Measurements from ENCODE around the gene LMBR1L.

LMBR1L gene

DNA sequence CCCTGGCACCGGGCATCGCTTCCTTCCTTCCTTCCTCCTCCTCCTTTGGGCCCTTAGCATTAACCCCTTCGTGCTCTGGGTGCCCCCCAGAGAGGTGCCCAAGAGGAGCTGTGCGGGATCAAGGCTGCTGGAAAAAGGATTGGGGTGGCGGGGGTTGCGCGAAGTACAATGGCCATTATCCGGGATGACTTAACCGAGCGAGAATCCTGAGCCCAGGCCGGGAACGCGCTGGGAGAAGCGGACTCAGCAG is 18.9 kb downstream of the LMBR1L start:
- TF ChIP-seq, protein P1, sequence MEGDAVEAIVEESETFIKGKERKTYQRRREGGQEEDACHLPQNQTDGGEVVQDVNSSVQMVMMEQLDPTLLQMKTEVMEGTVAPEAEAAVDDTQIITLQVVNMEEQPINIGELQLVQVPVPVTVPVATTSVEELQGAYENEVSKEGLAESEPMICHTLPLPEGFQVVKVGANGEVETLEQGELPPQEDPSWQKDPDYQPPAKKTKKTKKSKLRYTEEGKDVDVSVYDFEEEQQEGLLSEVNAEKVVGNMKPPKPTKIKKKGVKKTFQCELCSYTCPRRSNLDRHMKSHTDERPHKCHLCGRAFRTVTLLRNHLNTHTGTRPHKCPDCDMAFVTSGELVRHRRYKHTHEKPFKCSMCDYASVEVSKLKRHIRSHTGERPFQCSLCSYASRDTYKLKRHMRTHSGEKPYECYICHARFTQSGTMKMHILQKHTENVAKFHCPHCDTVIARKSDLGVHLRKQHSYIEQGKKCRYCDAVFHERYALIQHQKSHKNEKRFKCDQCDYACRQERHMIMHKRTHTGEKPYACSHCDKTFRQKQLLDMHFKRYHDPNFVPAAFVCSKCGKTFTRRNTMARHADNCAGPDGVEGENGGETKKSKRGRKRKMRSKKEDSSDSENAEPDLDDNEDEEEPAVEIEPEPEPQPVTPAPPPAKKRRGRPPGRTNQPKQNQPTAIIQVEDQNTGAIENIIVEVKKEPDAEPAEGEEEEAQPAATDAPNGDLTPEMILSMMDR (IDR thresholded peaks at IDR 0.05; ENCODE audit: low read depth, low read length): no peak

DNA sequence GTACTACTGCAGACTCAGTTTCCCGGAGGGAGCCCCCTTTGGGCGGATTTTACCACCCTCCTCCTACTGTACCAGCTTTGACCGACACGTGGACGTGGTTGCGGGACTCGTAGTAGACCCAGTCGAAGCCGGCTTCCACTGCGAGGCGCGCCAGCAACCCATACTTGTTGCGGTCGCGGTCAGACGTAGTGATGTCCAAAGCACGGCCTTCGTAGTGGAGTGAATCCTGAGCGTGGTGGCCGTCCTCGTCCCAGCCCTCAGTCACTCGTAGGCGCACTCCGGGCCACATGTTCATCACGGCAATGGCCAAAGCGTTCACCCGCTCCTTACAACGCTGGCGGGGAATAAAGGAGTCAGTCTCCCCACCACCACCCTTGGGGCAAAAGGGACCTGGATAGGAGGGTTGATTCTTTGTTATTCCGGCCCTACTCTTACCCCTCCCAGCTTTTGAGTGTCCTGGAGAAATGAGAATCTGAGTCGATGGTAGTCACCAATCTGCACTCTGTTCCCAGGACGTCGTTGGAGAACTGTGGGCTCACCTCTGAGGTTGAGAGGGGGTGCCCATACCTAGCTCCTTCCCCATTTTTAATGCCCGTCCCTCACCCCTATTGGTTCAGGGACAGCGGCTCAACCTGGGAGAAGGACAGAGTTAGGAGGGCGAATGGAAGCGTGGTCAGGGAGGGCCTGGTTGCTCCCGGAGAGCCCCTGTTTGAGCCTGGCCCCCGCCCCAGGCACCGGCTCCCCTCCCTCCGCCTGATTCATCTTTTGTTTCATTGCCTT is 19.4 kb downstream of the LMBR1L start:
- Histone ChIP-seq H3K9me3 (ENCODE audit: severe bottlenecking) (no peaks in the 10 kb centered on the region), H3K27ac (no peak overlapping the region), H3K27me3 (ENCODE audit: insufficient read depth, low read depth, severe bottlenecking) (peaks cover 50% of the 10 kb centered on the region), H3K4me3 (ENCODE audit: low read depth, low read length) (no peak overlapping the region), H3K36me3 (no peaks in the 10 kb centered on the region; the same call in 1 of the 2 replicates)
- DNase-seq: no peak
- TF ChIP-seq, protein P1 (IDR thresholded peaks at IDR 0.05; ENCODE audit: low read depth, low read length): no peak

More for the DNA sequence above, 18.9 kb downstream of the LMBR1L start:
- H3K36me3 ChIP-seq: peaks cover 2% of the 10 kb centered on the region
- H3K27ac ChIP-seq: no peak overlapping the region
- H3K27me3 ChIP-seq (ENCODE audit: insufficient read depth, low read depth, severe bottlenecking): peaks cover 50% of the 10 kb centered on the region
- no peak for DNase-seq
- H3K4me3 ChIP-seq (ENCODE audit: low read depth, low read length): peak overlapping the region; percentile 37
- H3K9me3 ChIP-seq (ENCODE audit: severe bottlenecking): no peaks in the 10 kb centered on the region

DNA sequence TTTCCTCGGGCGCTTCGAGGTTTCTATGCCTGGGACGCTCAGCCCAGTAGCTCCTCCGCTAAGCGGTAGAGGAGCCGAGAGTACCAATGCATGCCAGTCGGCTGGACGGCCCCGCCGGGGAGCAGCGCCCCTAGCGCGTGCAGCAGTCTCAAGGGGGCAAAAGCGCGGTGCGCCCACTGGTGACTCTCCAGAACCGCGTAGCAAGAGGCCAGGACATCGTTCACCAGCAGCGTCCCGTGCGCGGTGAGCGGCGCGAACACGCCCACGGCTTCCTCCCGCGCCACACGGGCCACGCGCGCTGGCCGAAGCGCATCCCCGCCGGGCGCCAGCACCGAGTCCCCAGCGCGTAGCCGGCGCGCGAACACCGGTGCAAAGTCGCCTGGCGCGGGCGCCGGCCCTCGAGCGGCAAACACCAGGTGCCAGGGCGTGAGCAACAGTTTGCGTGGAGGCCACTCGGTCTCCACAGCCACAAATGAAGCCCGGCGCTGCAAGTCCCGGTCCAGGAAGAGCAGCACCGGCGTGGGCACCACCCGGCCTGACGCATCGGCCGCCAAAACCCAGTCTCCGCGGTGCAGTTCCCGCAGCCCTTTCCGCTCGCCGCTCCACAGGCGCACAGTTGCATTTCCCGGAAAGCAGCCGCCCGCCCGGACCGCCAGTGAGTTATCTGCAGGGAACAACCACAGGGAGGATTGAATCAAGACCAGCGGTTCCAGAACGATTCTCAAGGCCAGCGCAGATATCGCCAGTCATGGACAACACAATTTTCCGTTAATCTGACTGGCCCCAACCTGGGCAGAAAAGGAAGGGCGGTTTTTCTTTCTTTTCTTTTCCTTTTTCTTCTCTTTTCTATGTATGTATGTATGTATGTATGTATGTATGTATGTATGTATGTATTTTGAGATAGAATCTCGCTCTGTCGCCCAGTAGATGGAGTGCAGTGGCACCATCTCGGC is 20.6 kb downstream of the LMBR1L start:
- no peaks in the 10 kb centered on the region for H3K9me3 ChIP-seq (ENCODE audit: severe bottlenecking)
- no peaks in the 10 kb centered on the region for H3K36me3 ChIP-seq
- no peak overlapping the region for H3K27ac ChIP-seq
- DNase-seq: peak; percentile 24
- peaks cover 50% of the 10 kb centered on the region for H3K27me3 ChIP-seq (ENCODE audit: insufficient read depth, low read depth, severe bottlenecking)
- H3K4me3 ChIP-seq (ENCODE audit: low read depth, low read length): no peak overlapping the region; the same call in 1 of the 2 replicates
- TF ChIP-seq, protein P1 (IDR thresholded peaks at IDR 0.05; ENCODE audit: low read depth, low read length): peak; percentile 53

DNA sequence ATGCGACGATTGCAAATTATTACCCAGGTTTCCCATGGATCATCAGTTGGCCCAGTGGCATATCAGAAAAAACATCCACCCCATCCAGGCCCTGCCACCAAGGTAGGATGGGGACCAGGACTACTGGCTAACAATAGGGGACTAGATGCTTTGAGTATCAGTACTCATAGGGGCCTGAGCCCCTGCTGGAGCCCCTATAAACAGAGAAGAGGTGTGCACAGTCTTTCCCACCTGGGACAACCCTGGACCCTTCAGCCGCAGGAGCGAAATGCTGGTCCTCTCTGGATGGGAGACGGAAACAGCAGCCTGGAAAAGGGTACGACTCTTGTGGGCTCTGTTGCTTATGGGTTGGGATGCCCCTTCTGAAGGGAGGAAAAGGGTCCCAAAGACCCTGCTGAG is 21.7 kb downstream of the LMBR1L start:
- H3K9me3 ChIP-seq (ENCODE audit: severe bottlenecking): peaks cover 4% of the 10 kb centered on the region
- peaks cover 44% of the 10 kb centered on the region for H3K27me3 ChIP-seq (ENCODE audit: insufficient read depth, low read depth, severe bottlenecking)
- H3K27ac ChIP-seq: no peak overlapping the region
- H3K36me3 ChIP-seq: no peaks in the 10 kb centered on the region
- TF ChIP-seq, protein P1 (IDR thresholded peaks at IDR 0.05; ENCODE audit: low read depth, low read length): no peak
- DNase-seq: no peak
- no peak overlapping the region for H3K4me3 ChIP-seq (ENCODE audit: low read depth, low read length)

DNA sequence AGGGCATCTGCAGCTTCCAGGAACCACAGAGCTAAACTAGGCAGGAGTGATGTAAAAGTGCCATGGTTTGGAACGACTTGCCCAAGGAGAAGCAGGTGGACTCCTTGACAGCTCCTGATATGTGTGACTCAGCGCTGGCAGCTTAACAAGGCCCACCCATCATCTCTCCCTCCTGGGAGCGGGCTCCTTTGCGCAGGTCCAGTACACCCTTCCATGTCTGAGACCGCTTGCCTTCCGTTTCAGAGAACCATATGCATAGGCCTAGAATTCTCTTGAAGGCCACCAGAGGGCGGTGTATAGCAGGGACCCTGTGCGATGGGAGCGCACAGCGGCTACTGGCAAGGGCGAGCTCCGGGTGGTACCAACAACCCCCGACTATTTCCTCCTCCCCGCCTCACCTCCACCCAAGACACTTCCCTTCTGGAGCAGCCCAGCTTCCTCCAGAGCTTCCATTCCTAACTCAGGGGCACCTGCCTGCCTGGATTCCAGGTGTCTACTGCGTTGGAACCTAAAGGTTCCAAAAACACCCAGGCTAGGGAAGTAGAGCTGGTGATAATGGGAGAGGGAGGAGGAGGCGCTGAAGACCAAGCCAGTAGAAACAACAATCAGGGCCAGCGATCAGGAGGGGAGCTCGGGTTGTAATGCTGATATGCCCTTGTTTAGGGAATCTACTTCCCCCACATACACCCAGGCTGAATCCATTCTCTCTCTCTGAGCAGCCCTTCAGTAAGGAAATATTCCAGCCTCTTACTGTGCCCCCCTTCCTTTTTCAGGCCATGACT is 22.3 kb downstream of the LMBR1L start:
- peak overlapping the region; percentile 10; the same call in 1 of the 2 replicates for H3K4me3 ChIP-seq (ENCODE audit: low read depth, low read length)
- H3K27me3 ChIP-seq (ENCODE audit: insufficient read depth, low read depth, severe bottlenecking): peaks cover 41% of the 10 kb centered on the region
- TF ChIP-seq, protein P1 (IDR thresholded peaks at IDR 0.05; ENCODE audit: low read depth, low read length): peak; percentile 87
- peak; percentile 90 for DNase-seq
- H3K27ac ChIP-seq: no peak overlapping the region
- H3K9me3 ChIP-seq (ENCODE audit: severe bottlenecking): peaks cover 4% of the 10 kb centered on the region
- H3K36me3 ChIP-seq: no peaks in the 10 kb centered on the region

Data from WERI-Rb-1 (cell line).